HG02973 (cell line): Measurements from ENCODE around the gene CPSF4.
"Not testable (repeated sequence)": the region's sequence is repeated elsewhere in the genome, so short reads cannot be mapped to it uniquely, and the experiment has no call there.

Source experiments
- ATAC-seq: cut with Tn5 transposase; IDR thresholded peaks from one replicate; pipeline ENCODE4 v1.9.1; 2021; ENCODE audit warnings: moderate library complexity; ENCODE audit not compliant: unreplicated experiment

Gene CPSF4

GRCh38 chr7:99485094-99485493 lies 46.4 kb downstream of the CPSF4 start:
- no peak for ATAC-seq

GRCh38 chr7:99489235-99489634 lies 50.5 kb downstream of the CPSF4 start:
- ATAC-seq: no peak

GRCh38 chr7:99490878-99491277 lies 52.1 kb downstream of the CPSF4 start:
- ATAC-seq: no peak

GRCh38 chr7:99493823-99494222 lies 55.1 kb downstream of the CPSF4 start:
- ATAC-seq: no peak

- ATAC-seq: no peak
Measured at GRCh38 chr7:99497766-99498545, 59.2 kb downstream of the CPSF4 start.

- no peak for ATAC-seq
Measured at GRCh38 chr7:99498546-99498944, 59.8 kb downstream of the CPSF4 start.

- ATAC-seq: peak; percentile 10
Measured at GRCh38 chr7:99499371-99499720, 60.6 kb downstream of the CPSF4 start.

- peak; percentile 34 for ATAC-seq
Measured at GRCh38 chr7:99499721-99500636, 61.2 kb downstream of the CPSF4 start, which contains the start of gene ZNF394. Gene ZNF394, minus strand, starts transcription at chr7:99500281. Its CDS starts 188 bp downstream, at chr7:99500093.

- ATAC-seq: no peak
Measured at GRCh38 chr7:99500637-99501009, 61.9 kb downstream of the CPSF4 start.

- not testable (repeated sequence) for ATAC-seq
Measured at GRCh38 chr7:99501236-99501635, 62.5 kb downstream of the CPSF4 start.

GRCh38 chr7:99504281-99504602 lies 65.5 kb downstream of the CPSF4 start:
- ATAC-seq: peak; percentile 77

GRCh38 chr7:99504603-99505323 lies 66.0 kb downstream of the CPSF4 start, which contains the start of gene ZKSCAN5:
Gene ZKSCAN5, plus strand, starts transcription at chr7:99504662. Its CDS starts 1,383 bp downstream, at chr7:99506045.
- ATAC-seq: peak; percentile 59

GRCh38 chr7:99505324-99505662 lies 66.5 kb downstream of the CPSF4 start:
- ATAC-seq: peak; percentile 4
